Activated CD4-positive, CD25-positive, alpha-beta regulatory T cell treated with anti-CD3 and anti-CD28 coated beads, Interleukin-2, amount 50 U/mL, for 72 hours (primary cell): ENCODE measurements around the gene GAS7.

Source experiments
- DNase-seq: peaks from one replicate; pipeline ENCODE4 v3.0.0; 2021

Gene GAS7

GRCh38 chr17:10200016-10200415 lies 1.6 kb upstream of the GAS7 start:
- DNase-seq: no peak

- no peak for DNase-seq
These were observed 491 bp downstream of the GAS7 start for GRCh38 chr17:10197721-10198508.

- DNase-seq: no peak
These were observed 1.1 kb downstream of the GAS7 start for GRCh38 chr17:10197362-10197720.

GRCh38 chr17:10196941-10197340 lies 1.5 kb downstream of the GAS7 start:
- DNase-seq: no peak

DNA sequence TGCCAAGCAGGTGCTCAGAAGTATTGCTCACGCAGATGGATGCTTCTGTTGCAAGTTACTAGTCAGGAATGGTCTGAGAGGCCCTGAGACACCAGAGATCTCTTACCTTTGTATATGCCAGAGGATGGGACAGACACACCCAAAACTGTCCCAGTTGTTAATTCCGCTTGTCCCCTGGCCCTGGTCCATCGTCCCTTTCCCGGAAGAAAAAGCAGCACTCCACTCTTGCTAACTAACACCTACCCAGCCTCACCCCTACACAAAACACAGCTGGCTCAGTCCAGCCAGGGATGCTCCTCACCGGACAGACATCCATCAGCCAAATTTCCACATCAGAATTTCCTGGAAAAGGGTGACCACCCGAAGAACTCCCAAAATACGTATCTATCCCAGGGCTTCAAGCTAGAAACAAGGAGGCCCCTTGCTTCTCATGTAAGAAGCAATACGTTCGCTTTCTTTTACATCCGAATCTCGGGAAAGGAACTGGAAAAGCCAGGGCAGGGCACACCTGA lies 2.0 kb downstream of the GAS7 start:
- no peak for DNase-seq

GRCh38 chr17:10195090-10195805 lies 3.2 kb downstream of the GAS7 start:
- DNase-seq: no peak

DNA sequence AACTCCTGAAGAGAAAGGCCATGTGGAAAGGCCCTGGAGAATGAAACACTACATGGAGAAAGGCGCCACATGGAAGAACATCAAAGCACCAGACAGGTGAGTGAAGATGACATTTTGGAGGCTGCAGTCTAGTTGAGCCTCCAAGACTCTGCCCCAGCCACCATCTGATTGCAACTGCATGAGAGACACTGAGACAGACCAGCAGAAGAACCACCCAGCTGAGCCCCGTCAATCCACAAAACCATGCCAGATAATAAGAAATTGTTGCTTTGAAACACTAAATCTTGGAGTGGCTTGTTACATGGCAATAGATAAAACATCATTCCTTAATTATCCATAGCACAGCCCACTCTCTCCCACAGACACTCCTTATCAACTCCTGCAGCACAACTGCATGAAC lies 4.8 kb downstream of the GAS7 start:
- no peak for DNase-seq

DNA sequence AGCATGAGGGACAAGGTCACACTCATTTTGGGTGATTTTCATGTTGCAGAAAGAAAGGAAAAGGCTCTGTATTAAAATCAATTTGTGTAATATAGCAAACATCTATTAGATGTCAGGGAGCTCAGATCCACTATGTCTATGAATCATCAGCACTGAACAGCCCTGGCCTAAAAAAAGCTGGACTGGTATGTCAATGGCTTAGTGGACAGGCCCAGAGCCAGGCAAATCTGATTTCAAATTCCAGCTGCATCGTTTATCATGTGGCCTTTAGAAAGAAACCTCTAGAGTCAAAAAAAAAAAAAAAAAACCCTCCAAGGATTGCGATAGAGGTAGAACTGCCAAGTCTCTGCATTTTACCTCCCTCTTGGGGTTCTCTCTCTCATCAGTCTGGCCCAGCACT lies 5.4 kb downstream of the GAS7 start:
- DNase-seq: no peak

GRCh38 chr17:10192461-10192860 lies 5.9 kb downstream of the GAS7 start:
- DNase-seq: no peak

GRCh38 chr17:10187456-10187855 lies 10.9 kb downstream of the GAS7 start:
- DNase-seq: no peak

GRCh38 chr17:10186771-10187410 lies 11.5 kb downstream of the GAS7 start:
- DNase-seq: no peak

- DNase-seq: no peak
These were observed 14.2 kb downstream of the GAS7 start for GRCh38 chr17:10183931-10184930.

GRCh38 chr17:10182785-10183184 lies 15.6 kb downstream of the GAS7 start:
- no peak for DNase-seq

DNA sequence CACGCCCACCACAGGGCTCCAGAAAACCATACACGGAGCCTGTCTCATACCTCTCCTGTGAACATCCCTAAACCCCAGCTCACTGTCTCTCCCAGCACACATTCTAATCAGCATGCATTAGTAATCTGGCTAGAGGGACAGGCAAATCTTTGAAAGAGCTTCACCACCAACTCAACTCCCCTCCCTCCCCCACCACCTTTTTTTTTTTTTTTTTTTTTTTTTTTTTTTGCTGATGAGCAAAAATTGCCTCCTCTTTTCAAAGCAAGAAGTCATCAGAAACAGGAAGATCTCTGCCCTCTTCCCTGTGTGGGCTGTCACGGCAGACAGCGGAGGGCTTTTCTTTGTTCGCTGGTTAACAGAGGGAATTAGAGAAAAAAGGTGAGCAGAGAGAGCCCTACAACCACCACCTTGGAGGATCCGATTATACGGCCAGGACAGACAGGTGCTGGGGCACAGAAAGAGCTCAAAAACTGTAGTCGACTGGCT lies 19.9 kb downstream of the GAS7 start:
- no peak for DNase-seq

DNA sequence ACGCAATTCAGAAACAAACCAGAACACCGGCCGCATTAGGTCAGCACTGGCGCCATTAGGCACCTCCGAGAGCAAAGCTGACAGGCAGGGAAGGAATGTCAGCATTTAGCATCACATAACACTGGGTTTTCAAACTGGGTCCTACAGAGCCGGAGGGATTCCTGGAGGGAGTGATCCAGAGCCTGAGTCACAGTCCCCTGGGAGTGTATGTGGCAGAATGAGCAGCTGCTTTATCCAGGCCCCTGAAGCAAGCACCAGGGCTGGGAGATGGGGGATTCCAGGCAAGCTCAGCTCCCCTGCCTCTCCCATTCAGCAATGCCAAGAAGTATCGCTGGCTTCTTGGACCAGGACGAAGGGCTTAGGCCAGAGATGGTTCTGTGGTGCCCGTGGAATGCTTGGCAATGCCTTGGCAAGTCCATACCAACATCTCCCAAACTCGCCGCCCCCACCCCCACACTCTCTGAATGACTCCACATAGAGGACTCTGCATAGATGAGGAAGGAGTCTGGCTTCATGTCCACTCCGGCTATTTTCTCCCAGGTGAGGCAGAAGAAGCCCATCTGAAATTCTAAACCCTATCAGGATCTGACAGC lies 20.4 kb downstream of the GAS7 start:
- no peak for DNase-seq

DNA sequence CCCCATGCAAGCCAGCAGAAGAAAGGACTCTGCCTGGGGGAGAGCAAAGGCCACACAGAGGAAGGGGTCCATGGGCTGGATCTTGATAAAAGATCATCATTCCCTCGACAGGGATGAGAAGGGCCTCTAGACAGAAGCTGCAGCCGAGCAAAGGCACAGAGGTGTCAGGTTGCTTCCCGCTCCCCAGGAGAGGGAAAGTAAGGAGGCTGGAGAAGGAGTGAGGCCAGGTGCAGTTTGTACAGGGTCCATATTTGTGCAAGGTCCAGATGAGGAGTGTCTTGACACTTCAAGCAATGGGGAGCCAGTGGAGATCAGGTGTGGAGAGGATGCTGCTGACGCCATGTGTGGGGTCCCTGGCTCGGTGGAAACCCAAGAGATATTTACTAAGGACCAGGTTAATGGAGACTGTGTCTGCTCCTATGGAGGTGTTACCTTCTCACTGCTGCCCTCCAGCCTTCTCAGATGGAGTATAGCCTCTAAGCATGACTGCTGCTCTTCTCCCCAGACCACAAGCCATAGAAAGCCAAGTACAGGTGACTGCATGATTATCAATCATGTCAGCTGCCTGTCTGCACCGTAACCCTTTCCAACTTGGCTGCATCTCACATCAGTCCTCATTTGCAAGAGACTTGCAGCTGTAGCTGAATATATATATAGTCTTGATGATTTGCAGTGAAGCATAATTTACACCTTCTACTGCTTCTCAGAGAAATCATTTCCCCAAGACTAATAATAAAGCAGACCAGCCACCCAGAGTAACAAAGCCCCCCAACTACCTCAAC lies 21.1 kb downstream of the GAS7 start:
- DNase-seq: no peak

DNA sequence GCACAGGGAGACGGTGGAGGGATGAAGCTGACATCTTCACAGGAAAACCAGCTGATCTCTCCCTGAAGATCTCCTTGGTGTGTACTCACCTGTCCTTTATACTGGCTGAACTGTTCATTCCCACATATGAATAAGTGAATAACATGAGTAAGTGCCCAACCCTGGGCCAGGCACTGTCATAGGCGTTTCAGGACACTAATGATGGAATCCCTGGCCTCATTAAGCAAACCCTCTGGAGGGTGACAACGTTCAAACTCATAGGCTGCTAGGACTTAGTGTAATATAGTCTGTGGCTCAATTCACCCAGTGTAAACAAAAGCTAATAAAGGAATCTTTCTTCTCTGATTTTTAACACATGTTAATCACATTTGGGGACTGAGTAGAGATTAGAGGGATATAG lies 24.5 kb downstream of the GAS7 start:
- DNase-seq: no peak

GRCh38 chr17:10172778-10173177 lies 25.6 kb downstream of the GAS7 start:
- no peak for DNase-seq

- no peak for DNase-seq
These were observed 26.1 kb downstream of the GAS7 start for GRCh38 chr17:10172241-10172741.

- DNase-seq: no peak
These were observed 26.8 kb downstream of the GAS7 start for GRCh38 chr17:10171581-10171981.

GRCh38 chr17:10171122-10171571 lies 27.3 kb downstream of the GAS7 start:
- DNase-seq: no peak
